ENCODE data around the gene MEF2C. TPM values are rescaled to one million over a fixed set of nuclear protein-coding genes. Genes with fewer than 3 reads are reported as not detected.

The MEF2C gene
- total RNA-seq, 1 donor from 2014 or later: 51.4 TPM

GRCh38 chr5:88824892-88825583, 57.9 kb downstream of the MEF2C start:
- Histone ChIP-seq H3K4me3 (peak overlapping the region; percentile 9), H3K9me3 (no peaks in the 10 kb centered on the region), H3K4me1 (peaks cover 45% of the 10 kb centered on the region), H3K27ac (peak overlapping the region; percentile 74), H3K27me3 (no peaks in the 10 kb centered on the region), H3K36me3 (peaks cover 12% of the 10 kb centered on the region)
- intact Hi-C loops (cut with DNase I): no loop called here
- ATAC-seq (peak; percentile 29), DNase-seq (no peak)
- TF ChIP-seq, protein P1, sequence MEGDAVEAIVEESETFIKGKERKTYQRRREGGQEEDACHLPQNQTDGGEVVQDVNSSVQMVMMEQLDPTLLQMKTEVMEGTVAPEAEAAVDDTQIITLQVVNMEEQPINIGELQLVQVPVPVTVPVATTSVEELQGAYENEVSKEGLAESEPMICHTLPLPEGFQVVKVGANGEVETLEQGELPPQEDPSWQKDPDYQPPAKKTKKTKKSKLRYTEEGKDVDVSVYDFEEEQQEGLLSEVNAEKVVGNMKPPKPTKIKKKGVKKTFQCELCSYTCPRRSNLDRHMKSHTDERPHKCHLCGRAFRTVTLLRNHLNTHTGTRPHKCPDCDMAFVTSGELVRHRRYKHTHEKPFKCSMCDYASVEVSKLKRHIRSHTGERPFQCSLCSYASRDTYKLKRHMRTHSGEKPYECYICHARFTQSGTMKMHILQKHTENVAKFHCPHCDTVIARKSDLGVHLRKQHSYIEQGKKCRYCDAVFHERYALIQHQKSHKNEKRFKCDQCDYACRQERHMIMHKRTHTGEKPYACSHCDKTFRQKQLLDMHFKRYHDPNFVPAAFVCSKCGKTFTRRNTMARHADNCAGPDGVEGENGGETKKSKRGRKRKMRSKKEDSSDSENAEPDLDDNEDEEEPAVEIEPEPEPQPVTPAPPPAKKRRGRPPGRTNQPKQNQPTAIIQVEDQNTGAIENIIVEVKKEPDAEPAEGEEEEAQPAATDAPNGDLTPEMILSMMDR (IDR thresholded peaks at IDR 0.05): no peak

DNA sequence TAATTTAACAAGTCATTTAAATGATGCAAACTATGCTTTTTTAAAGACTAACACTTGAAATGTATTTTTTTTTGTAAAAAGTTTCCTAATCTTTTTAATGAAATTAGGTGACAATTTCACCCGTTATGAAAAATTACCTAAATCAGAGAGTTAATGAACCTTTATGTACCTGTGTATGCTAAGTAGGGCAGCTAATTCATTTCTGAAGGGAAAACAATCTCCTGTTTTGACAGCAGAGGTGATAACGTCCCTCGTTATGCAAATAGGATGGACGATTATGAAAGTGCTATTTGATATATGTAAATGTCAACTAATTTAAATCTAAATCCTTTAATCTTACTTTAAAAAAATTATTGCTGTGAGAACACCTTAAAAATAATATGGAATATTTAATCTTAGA, 58.8 kb downstream of the MEF2C start:
- H3K4me1 ChIP-seq: peaks cover 37% of the 10 kb centered on the region

GRCh38 chr5:88823201-88823600, 59.8 kb downstream of the MEF2C start:
- Histone ChIP-seq H3K27me3 (no peaks in the 10 kb centered on the region), H3K27ac (no peak overlapping the region), H3K4me3 (no peak overlapping the region), H3K9me3 (no peaks in the 10 kb centered on the region), H3K36me3 (peaks cover 12% of the 10 kb centered on the region), H3K4me1 (peaks cover 30% of the 10 kb centered on the region)
- DNase-seq (no peak), ATAC-seq (no peak)
- TF ChIP-seq, protein P1 (IDR thresholded peaks at IDR 0.05): no peak
- intact Hi-C loops (cut with DNase I): no loop called here

More for the DNA sequence above, 58.8 kb downstream of the MEF2C start:
- ATAC-seq (no peak), DNase-seq (no peak)
- Histone ChIP-seq H3K27me3 (no peaks in the 10 kb centered on the region), H3K36me3 (peaks cover 12% of the 10 kb centered on the region), H3K27ac (peak overlapping the region; percentile 74), H3K4me3 (no peak overlapping the region), H3K9me3 (no peaks in the 10 kb centered on the region)
- TF ChIP-seq, protein P1 (IDR thresholded peaks at IDR 0.05): no peak
- intact Hi-C loops (cut with DNase I): no loop called here

- H3K4me3 ChIP-seq: no peak overlapping the region
- DNase-seq (no peak), ATAC-seq (no peak)
- TF ChIP-seq, protein P1 (IDR thresholded peaks at IDR 0.05): no peak
- intact Hi-C loops (cut with DNase I): no loop called here
- H3K27ac ChIP-seq: no peak overlapping the region
- H3K27me3 ChIP-seq: no peaks in the 10 kb centered on the region
- H3K36me3 ChIP-seq: peaks cover 12% of the 10 kb centered on the region
- H3K4me1 ChIP-seq: peaks cover 16% of the 10 kb centered on the region
- no peaks in the 10 kb centered on the region for H3K9me3 ChIP-seq
Measured at GRCh38 chr5:88821161-88821560, 61.8 kb downstream of the MEF2C start.

GRCh38 chr5:88820581-88820980, 62.4 kb downstream of the MEF2C start:
- DNase-seq: no peak
- no peak for ATAC-seq
- H3K27ac ChIP-seq: no peak overlapping the region
- peaks cover 12% of the 10 kb centered on the region for H3K36me3 ChIP-seq
- H3K27me3 ChIP-seq: no peaks in the 10 kb centered on the region
- H3K4me3 ChIP-seq: no peak overlapping the region
- H3K4me1 ChIP-seq: peaks cover 13% of the 10 kb centered on the region
- intact Hi-C loops (cut with DNase I): no loop called here
- no peaks in the 10 kb centered on the region for H3K9me3 ChIP-seq
- TF ChIP-seq, protein P1 (IDR thresholded peaks at IDR 0.05): no peak

All from upper lobe of right lung (tissue), 1 donor.